IPS-NIHi11 (cell line): ENCODE measurements around the gene ALG11.
"Not testable (repeated sequence)": the region's sequence is repeated elsewhere in the genome, so short reads cannot be mapped to it uniquely, and the experiment has no call there.

Source experiments
- DNase-seq: peaks from one replicate; pipeline ENCODE4 v3.0.0; 2012; ENCODE audit warnings: mixed read lengths, low spot score

Gene ALG11

GRCh38 chr13:52011632-52012511, at the start of gene ALG11:
Gene ALG11, plus strand, starts transcription at chr13:52012398. Its CDS starts 21 bp downstream, at chr13:52012419.
- DNase-seq: peak; percentile 98

GRCh38 chr13:51966186-51966585, 46.0 kb upstream of the ALG11 start:
- no peak for DNase-seq

- no peak for DNase-seq
These were observed 44.4 kb upstream of the ALG11 start for GRCh38 chr13:51967482-51968446.

GRCh38 chr13:51970349-51970748, 41.8 kb upstream of the ALG11 start:
- DNase-seq: no peak

- DNase-seq: no peak
These were observed 40.4 kb upstream of the ALG11 start for GRCh38 chr13:51971520-51972426.

GRCh38 chr13:51974482-51974881, 37.7 kb upstream of the ALG11 start:
- DNase-seq: no peak

GRCh38 chr13:51976423-51976822, 35.8 kb upstream of the ALG11 start:
- no peak for DNase-seq

- DNase-seq: no peak
These were observed 35.3 kb upstream of the ALG11 start for GRCh38 chr13:51976890-51977289.

GRCh38 chr13:51977625-51978024, 34.6 kb upstream of the ALG11 start:
- DNase-seq: no peak

GRCh38 chr13:51978796-51979556, 33.2 kb upstream of the ALG11 start:
- no peak for DNase-seq

- no peak for DNase-seq
These were observed 31.3 kb upstream of the ALG11 start for GRCh38 chr13:51980908-51981307.

GRCh38 chr13:51981355-51981754, 30.8 kb upstream of the ALG11 start:
- no peak for DNase-seq

- DNase-seq: not testable (repeated sequence)
These were observed 28.9 kb upstream of the ALG11 start for GRCh38 chr13:51983292-51983691.

GRCh38 chr13:51984904-51985303, 27.3 kb upstream of the ALG11 start:
- not testable (repeated sequence) for DNase-seq

- DNase-seq: no peak
These were observed 23.1 kb upstream of the ALG11 start for GRCh38 chr13:51988988-51989618.

- no peak for DNase-seq
These were observed 18.5 kb upstream of the ALG11 start for GRCh38 chr13:51993713-51994112.

GRCh38 chr13:51995677-51996551, 16.3 kb upstream of the ALG11 start:
- no peak for DNase-seq

- no peak for DNase-seq
These were observed 15.6 kb upstream of the ALG11 start for GRCh38 chr13:51996641-51997040.

GRCh38 chr13:51997186-51997585, 15.0 kb upstream of the ALG11 start:
- no peak for DNase-seq
